ENCODE data around the gene C3orf33. TPM values are rescaled to one million over a fixed set of nuclear protein-coding genes. Genes with fewer than 3 reads are reported as not detected.
A peak's percentile ranks its signal among the peaks of the same experiment; 100 is the strongest.
"Not testable (repeated sequence)": the region's sequence is repeated elsewhere in the genome, so short reads cannot be mapped to it uniquely, and the experiment has no call there.

The C3orf33 gene
- polyA plus RNA-seq: 12.5 TPM
- long read RNA-seq, donor 1, partial matches to known transcripts: 0 of 1 reads
- long read RNA-seq, donor 1, other reads (novel, unspliced or antisense): 0 of 1 reads
- long read RNA-seq, donor 2, partial matches to known transcripts: 0 of 4 reads
- long read RNA-seq, donor 2, other reads (novel, unspliced or antisense): 0 of 4 reads
- long read RNA-seq, donor 3: 0 reads
- long read RNA-seq, donor 4: 0 reads
- long read RNA-seq, donor 5, partial matches to known transcripts: 0 of 3 reads
- long read RNA-seq, donor 5, other reads (novel, unspliced or antisense): 0 of 3 reads
- long read RNA-seq, donor 6, partial matches to known transcripts: 0 of 4 reads
- long read RNA-seq, donor 6, other reads (novel, unspliced or antisense): 0 of 4 reads
- long read RNA-seq, donor 7: 0 reads
- long read RNA-seq, donor 8, partial matches to known transcripts: 0 of 4 reads
- long read RNA-seq, donor 8, other reads (novel, unspliced or antisense): 0 of 4 reads
- long read RNA-seq, donor 9, partial matches to known transcripts: 0 of 1 reads
- long read RNA-seq, donor 9, other reads (novel, unspliced or antisense): 0 of 1 reads
- long read RNA-seq, donor 10, transcript C3orf33-201 (5 exons, 1,884 nt): major isoform, 5 of 5 reads
- long read RNA-seq, donor 10, partial matches to known transcripts: 0 of 5 reads
- long read RNA-seq, donor 10, other reads (novel, unspliced or antisense): 0 of 5 reads
- long read RNA-seq, donor 11, partial matches to known transcripts: 0 of 1 reads
- long read RNA-seq, donor 11, other reads (novel, unspliced or antisense): 0 of 1 reads

- peak within 1 kb of the TSS; percentile 82 for H3K4me3 ChIP-seq (ENCODE audit: low read length)
- H3K9me3 ChIP-seq (ENCODE audit: control insufficient read depth, low read depth, low read length): no peaks in the 10 kb centered on the region
- no peaks in the 10 kb centered on the region for H3K27me3 ChIP-seq (ENCODE audit: control insufficient read depth, insufficient read depth, low read length)
- peak within 1 kb of the TSS; percentile 66 for H3K27ac ChIP-seq (ENCODE audit: low read length)
- no CpG with 5 or more reads among the region's 61 CpGs for WGBS (ENCODE audit: insufficient coverage, low lambda C conversion rate)
- H3K36me3 ChIP-seq (ENCODE audit: control insufficient read depth, insufficient read depth, low read length): no peaks in the 10 kb centered on the region
- peak; percentile 79 to 86 for DNase-seq
- peaks cover 11% of the 10 kb centered on the region for H3K4me1 ChIP-seq (ENCODE audit: control insufficient read depth, insufficient read depth, low read length)
These were observed at the start of gene C3orf33 for GRCh38 chr3:155805802-155806618. Gene C3orf33, minus strand, starts transcription at chr3:155806278. Its CDS starts 26 bp downstream, at chr3:155806252.

GRCh38 chr3:155854141-155854940, 48.3 kb upstream of the C3orf33 start, which contains the start of gene SLC33A1:
Gene SLC33A1, minus strand, starts transcription at chr3:155854427. Its CDS starts 430 bp downstream, at chr3:155853997.
- H3K27me3 ChIP-seq (ENCODE audit: control insufficient read depth, insufficient read depth, low read length): no peaks in the 10 kb centered on the region
- H3K36me3 ChIP-seq (ENCODE audit: control insufficient read depth, insufficient read depth, low read length): peaks cover 2% of the 10 kb centered on the region
- H3K9me3 ChIP-seq (ENCODE audit: control insufficient read depth, low read depth, low read length): no peaks in the 10 kb centered on the region
- WGBS (ENCODE audit: insufficient coverage, low lambda C conversion rate): no CpG with 5 or more reads among the region's 50 CpGs
- peaks cover 10% of the 10 kb centered on the region for H3K4me1 ChIP-seq (ENCODE audit: control insufficient read depth, insufficient read depth, low read length)
- H3K4me3 ChIP-seq (ENCODE audit: low read length): peak within 1 kb of the TSS; percentile 88
- peak within 1 kb of the TSS; percentile 98 for H3K27ac ChIP-seq (ENCODE audit: low read length)
- DNase-seq: peak; percentile 100

- 0% methylated on average over 1 of the region's 45 CpGs for WGBS (ENCODE audit: insufficient coverage, low lambda C conversion rate)
- Histone ChIP-seq H3K36me3 (ENCODE audit: control insufficient read depth, insufficient read depth, low read length) (peaks cover 6% of the 10 kb centered on the region), H3K4me1 (ENCODE audit: control insufficient read depth, insufficient read depth, low read length) (peaks cover 10% of the 10 kb centered on the region), H3K27me3 (ENCODE audit: control insufficient read depth, insufficient read depth, low read length) (no peaks in the 10 kb centered on the region), H3K4me3 (ENCODE audit: low read length) (peak overlapping the region; percentile 88), H3K9me3 (ENCODE audit: control insufficient read depth, low read depth, low read length) (no peaks in the 10 kb centered on the region), H3K27ac (ENCODE audit: low read length) (peak overlapping the region; percentile 92)
- DNase-seq: peak in 1 of 2 donors; percentile 28
These were observed 47.4 kb upstream of the C3orf33 start for GRCh38 chr3:155853214-155854140.

GRCh38 chr3:155852341-155852740, 46.3 kb upstream of the C3orf33 start:
- Histone ChIP-seq H3K4me1 (ENCODE audit: control insufficient read depth, insufficient read depth, low read length) (peaks cover 10% of the 10 kb centered on the region), H3K4me3 (ENCODE audit: low read length) (peak overlapping the region; percentile 88), H3K27ac (ENCODE audit: low read length) (no peak overlapping the region), H3K9me3 (ENCODE audit: control insufficient read depth, low read depth, low read length) (no peaks in the 10 kb centered on the region), H3K36me3 (ENCODE audit: control insufficient read depth, insufficient read depth, low read length) (peaks cover 8% of the 10 kb centered on the region), H3K27me3 (ENCODE audit: control insufficient read depth, insufficient read depth, low read length) (no peaks in the 10 kb centered on the region)
- DNase-seq: no peak
- WGBS (ENCODE audit: insufficient coverage, low lambda C conversion rate): 83% methylated on average over 1 of the region's 2 CpGs

- DNase-seq: peak in 1 of 2 donors; percentile 46
- H3K27ac ChIP-seq (ENCODE audit: low read length); H3K27me3 ChIP-seq (ENCODE audit: control insufficient read depth, insufficient read depth, low read length); H3K36me3 ChIP-seq (ENCODE audit: control insufficient read depth, insufficient read depth, low read length); H3K4me3 ChIP-seq (ENCODE audit: low read length); H3K9me3 ChIP-seq (ENCODE audit: control insufficient read depth, low read depth, low read length): not testable (repeated sequence)
- H3K4me1 ChIP-seq (ENCODE audit: control insufficient read depth, insufficient read depth, low read length): peaks cover 10% of the 10 kb centered on the region
- WGBS (ENCODE audit: insufficient coverage, low lambda C conversion rate): no CpG with 5 or more reads among the region's 3 CpGs
These were observed 43.3 kb upstream of the C3orf33 start for GRCh38 chr3:155849404-155849803.

- Histone ChIP-seq H3K27me3 (ENCODE audit: control insufficient read depth, insufficient read depth, low read length) (no peaks in the 10 kb centered on the region), H3K4me1 (ENCODE audit: control insufficient read depth, insufficient read depth, low read length) (peaks cover 10% of the 10 kb centered on the region), H3K36me3 (ENCODE audit: control insufficient read depth, insufficient read depth, low read length) (peaks cover 10% of the 10 kb centered on the region), H3K27ac (ENCODE audit: low read length) (no peak overlapping the region), H3K4me3 (ENCODE audit: low read length) (no peak overlapping the region), H3K9me3 (ENCODE audit: control insufficient read depth, low read depth, low read length) (no peaks in the 10 kb centered on the region)
- WGBS (ENCODE audit: insufficient coverage, low lambda C conversion rate): no CpG with 5 or more reads among the region's 3 CpGs
- DNase-seq: no peak
These were observed 41.9 kb upstream of the C3orf33 start for GRCh38 chr3:155847993-155848392.

- Histone ChIP-seq H3K36me3 (ENCODE audit: control insufficient read depth, insufficient read depth, low read length) (peaks cover 10% of the 10 kb centered on the region), H3K27ac (ENCODE audit: low read length) (no peak overlapping the region), H3K27me3 (ENCODE audit: control insufficient read depth, insufficient read depth, low read length) (no peaks in the 10 kb centered on the region), H3K4me3 (ENCODE audit: low read length) (no peak overlapping the region), H3K9me3 (ENCODE audit: control insufficient read depth, low read depth, low read length) (no peaks in the 10 kb centered on the region), H3K4me1 (ENCODE audit: control insufficient read depth, insufficient read depth, low read length) (peaks cover under 1% of the 10 kb centered on the region)
- DNase-seq: no peak
- no CpG with 5 or more reads among the region's 3 CpGs for WGBS (ENCODE audit: insufficient coverage, low lambda C conversion rate)
These were observed 40.0 kb upstream of the C3orf33 start for GRCh38 chr3:155846119-155846518.

- no peak for DNase-seq
- H3K9me3 ChIP-seq (ENCODE audit: control insufficient read depth, low read depth, low read length): no peaks in the 10 kb centered on the region
- no peaks in the 10 kb centered on the region for H3K4me1 ChIP-seq (ENCODE audit: control insufficient read depth, insufficient read depth, low read length)
- no peak overlapping the region for H3K27ac ChIP-seq (ENCODE audit: low read length)
- peaks cover 7% of the 10 kb centered on the region for H3K36me3 ChIP-seq (ENCODE audit: control insufficient read depth, insufficient read depth, low read length)
- H3K27me3 ChIP-seq (ENCODE audit: control insufficient read depth, insufficient read depth, low read length): no peaks in the 10 kb centered on the region
- no CpG with 5 or more reads among the region's 1 CpG for WGBS (ENCODE audit: insufficient coverage, low lambda C conversion rate)
- no peak overlapping the region for H3K4me3 ChIP-seq (ENCODE audit: low read length)
These were observed 37.5 kb upstream of the C3orf33 start for GRCh38 chr3:155843569-155843968.
